Measurements from ENCODE around the gene FLVCR2. TPM values are rescaled to one million over a fixed set of nuclear protein-coding genes. Genes with fewer than 3 reads are reported as not detected.
A peak's percentile ranks its signal among the peaks of the same experiment; 100 is the strongest.
"Not testable (repeated sequence)": the region's sequence is repeated elsewhere in the genome, so short reads cannot be mapped to it uniquely, and the experiment has no call there.

The FLVCR2 gene
- total RNA-seq, 1 donor from 2014 or later = 20.9 TPM

- no peak for DNase-seq (ENCODE audit: low spot score)
- no peak for ATAC-seq
These were observed 80.5 kb downstream of the FLVCR2 start for GRCh38 chr14:75658957-75659356.

GRCh38 chr14:75660238-75660629 is 81.8 kb downstream of the FLVCR2 start:
- ATAC-seq (peak; percentile 3), DNase-seq (ENCODE audit: low spot score) (no peak)

- DNase-seq (ENCODE audit: low spot score) (peak; percentile 98), ATAC-seq (peak; percentile 89)
These were observed 82.4 kb downstream of the FLVCR2 start, which contains the start of the genes ERG28 and TTLL5 for GRCh38 chr14:75660630-75661498. ERG28 (minus strand) TSS chr14:75660876; CDS start chr14:75657502, 3,374 bp downstream. TTLL5 (plus strand) TSS chr14:75661246; CDS start chr14:75663150, 1,904 bp downstream.

GRCh38 chr14:75661499-75661814 is 83.0 kb downstream of the FLVCR2 start:
- DNase-seq (ENCODE audit: low spot score) = no peak
- ATAC-seq = peak; percentile 28

GRCh38 chr14:75662966-75663365 is 84.5 kb downstream of the FLVCR2 start:
- ATAC-seq (no peak), DNase-seq (ENCODE audit: low spot score) (no peak)

- ATAC-seq (peak; percentile 61), DNase-seq (ENCODE audit: low spot score) (no peak)
These were observed 88.8 kb downstream of the FLVCR2 start for GRCh38 chr14:75667099-75667765.

- ATAC-seq = no peak
- no peak for DNase-seq (ENCODE audit: low spot score)
These were observed 94.3 kb downstream of the FLVCR2 start for GRCh38 chr14:75672605-75673192.

GRCh38 chr14:75673345-75674035 is 95.1 kb downstream of the FLVCR2 start:
- ATAC-seq (no peak), DNase-seq (ENCODE audit: low spot score) (no peak)

- DNase-seq (ENCODE audit: low spot score) = no peak
- no peak for ATAC-seq
These were observed 97.0 kb downstream of the FLVCR2 start for GRCh38 chr14:75675265-75675960.

- peak; percentile 62 for ATAC-seq
These were observed 107.5 kb downstream of the FLVCR2 start for GRCh38 chr14:75685910-75686309.

GRCh38 chr14:75689012-75689411 is 110.6 kb downstream of the FLVCR2 start:
- DNase-seq (ENCODE audit: low spot score) (no peak), ATAC-seq (no peak)

More at GRCh38 chr14:75685910-75686309, 107.5 kb downstream of the FLVCR2 start:
- DNase-seq (ENCODE audit: low spot score) = no peak

GRCh38 chr14:75690010-75690409 is 111.6 kb downstream of the FLVCR2 start:
- DNase-seq (ENCODE audit: low spot score) (no peak), ATAC-seq (no peak)

GRCh38 chr14:75695025-75695424 is 116.6 kb downstream of the FLVCR2 start:
- not testable (repeated sequence) for ATAC-seq; DNase-seq (ENCODE audit: low spot score)

- ATAC-seq (no peak), DNase-seq (ENCODE audit: low spot score) (no peak)
These were observed 119.0 kb downstream of the FLVCR2 start for GRCh38 chr14:75697386-75697785.

Other genes starting within 250 kb of the FLVCR2 start
- gene JDP2, start 150.6 kb upstream of the FLVCR2 start, total RNA-seq = 12.8 TPM
- gene BATF, start 56.2 kb upstream of the FLVCR2 start, total RNA-seq = 1.4 TPM
- 17.9 TPM for gene ERG28, start 82.3 kb downstream of the FLVCR2 start, total RNA-seq
- 9.5 TPM for gene TTLL5, start 82.6 kb downstream of the FLVCR2 start, total RNA-seq

All from left lobe of liver (tissue), 2 donors.